Stimulated activated CD4-positive, alpha-beta T cell treated with anti-CD3 and anti-CD28 coated beads, TNF-alpha, amount 100 ng/mL, for 24 hours (primary cell): ENCODE results near the gene PPP1R7.
A peak's percentile ranks its signal among the peaks of the same experiment; 100 is the strongest.

Source experiments
- DNase-seq, 3 experiments: peaks; one replicate each; pipeline ENCODE4 v3.0.0-alpha.2; 2020; ENCODE audit warnings: low read depth in 3 of 3

PPP1R7 gene

GRCh38 chr2:241161646-241162281 is 11.5 kb downstream of the PPP1R7 start:
- no peak for DNase-seq

- DNase-seq, result no peak
Measured at GRCh38 chr2:241163601-241164118, 13.4 kb downstream of the PPP1R7 start.

- no peak for DNase-seq
Measured at GRCh38 chr2:241168366-241168765, 18.1 kb downstream of the PPP1R7 start.

GRCh38 chr2:241173557-241173956 is 23.3 kb downstream of the PPP1R7 start:
- DNase-seq, result no peak

GRCh38 chr2:241177526-241178334 is 27.5 kb downstream of the PPP1R7 start:
- DNase-seq, result no peak

GRCh38 chr2:241178961-241179360 is 28.7 kb downstream of the PPP1R7 start:
- no peak for DNase-seq

GRCh38 chr2:241179899-241180298 is 29.6 kb downstream of the PPP1R7 start:
- DNase-seq, result peak in 2 of 3 experiments; percentile 5 to 26

GRCh38 chr2:241180495-241180894 is 30.2 kb downstream of the PPP1R7 start:
- no peak for DNase-seq

GRCh38 chr2:241182126-241182525 is 31.9 kb downstream of the PPP1R7 start:
- DNase-seq, result no peak

GRCh38 chr2:241182531-241183133 is 32.4 kb downstream of the PPP1R7 start:
- no peak for DNase-seq

- no peak for DNase-seq
Measured at GRCh38 chr2:241183221-241183620, 33.0 kb downstream of the PPP1R7 start.

- no peak for DNase-seq
Measured at GRCh38 chr2:241184901-241185300, 34.6 kb downstream of the PPP1R7 start.

- DNase-seq, result no peak
Measured at GRCh38 chr2:241185961-241186360, 35.7 kb downstream of the PPP1R7 start.

GRCh38 chr2:241187101-241187917 is 37.0 kb downstream of the PPP1R7 start:
- no peak for DNase-seq

- no peak for DNase-seq
Measured at GRCh38 chr2:241187918-241188234, 37.6 kb downstream of the PPP1R7 start.

- no peak for DNase-seq
Measured at GRCh38 chr2:241188361-241189092, 38.3 kb downstream of the PPP1R7 start, which contains the start of gene ANO7. ANO7 (plus strand) TSS chr2:241188677; CDS start chr2:241190064, 1,387 bp downstream.

- DNase-seq, result no peak
Measured at GRCh38 chr2:241189093-241189855, 39.0 kb downstream of the PPP1R7 start.

- no peak for DNase-seq
Measured at GRCh38 chr2:241189856-241190201, 39.6 kb downstream of the PPP1R7 start.

GRCh38 chr2:241190291-241190981 is 40.2 kb downstream of the PPP1R7 start:
- DNase-seq, result no peak

- DNase-seq, result no peak
Measured at GRCh38 chr2:241191081-241191480, 40.8 kb downstream of the PPP1R7 start.
